HL-60 (cell line): ENCODE data around the gene GNAT2.

Experiments used
- CTCF ChIP-seq: IDR thresholded peaks from one replicate; pipeline ENCODE4 v1.5.1; 2011; ENCODE audit warnings: low read length, control low read depth, inconsistent platforms; ENCODE audit not compliant: insufficient read depth
- POLR2AphosphoS5 ChIP-seq: IDR thresholded peaks from 2 replicates; pipeline ENCODE4 v1.6.1; 2012; ENCODE audit warnings: low read depth
- SPI1 ChIP-seq: IDR thresholded peaks from 2 replicates; pipeline ENCODE4 v1.6.1; 2012; ENCODE audit warnings: low read depth, mild to moderate bottlenecking, borderline replicate concordance

GRCh38 chr1:109635862-109636200 lies 16.4 kb upstream of the GNAT2 start:
- TF ChIP-seq CTCF, result no peak
- TF ChIP-seq SPI1, result no peak
- no peak for TF ChIP-seq POLR2AphosphoS5
